HepG2 (cell line): ENCODE measurements around the gene SLC13A5. TPM values are rescaled to one million over a fixed set of nuclear protein-coding genes. Genes with fewer than 3 reads are reported as not detected.

Source experiments
- ATAC-seq: fragments of 200-7000 bp; cut with Tn5 transposase; 3 replicates; pipeline ENCODE4 v1.9.1; 2020; ENCODE audit warnings: mild to moderate bottlenecking, moderate library complexity
- BruUV-seq: library from RNA; stranded (reverse); fragments of 400-500 nt; replicated peaks from 2 replicates; lab custom pipeline; 2021; lab: Mats Ljungman, UMichigan
- CTCF ChIA-PET: fragments of 300-600 bp; formaldehyde crosslinking; extraction: SDS; loops from one replicate; lab custom pipeline; 2021; ENCODE audit warnings: low total read pairs, inconsistent platforms, low intra/inter-chr PET ratio; lab: Yijun Ruan, JAX
- POLR2A ChIA-PET: fragments of 350-600 bp; sonication (Branson Sonifier 250); formaldehyde crosslinking; loops from one replicate; lab custom pipeline; 2020; ENCODE audit warnings: antibody characterized with exemption, inconsistent platforms; lab: Yijun Ruan, JAX
- DNase-seq: peaks from one replicate; pipeline ENCODE4 v3.0.0-alpha.2; 2015; ENCODE audit warnings: low spot score
- FAIRE-seq: peaks from 3 replicates; lab custom pipeline; 2011; peaks lifted over from hg19 to GRCh38; lab: Jason Lieb, UNC
- H2AFZ ChIP-seq: one replicate; pipeline ENCODE4 v1.6.1; 2011; ENCODE audit warnings: low read length, inconsistent platforms
- H3K27ac ChIP-seq: fragments of 300-600 bp; 3 replicates; pipeline ENCODE4 v1.8.0; 2011; ENCODE audit warnings: mixed run types, mild to moderate bottlenecking, mixed read lengths, low read length, inconsistent platforms; ENCODE audit not compliant: insufficient read depth; ENCODE audit errors: extremely low read length
- H3K27me3 ChIP-seq, 2 experiments: fragments of 200-600 bp in 1 of 2; 2 replicates in 1 of 2; 3 replicates in 1 of 2; pipeline versions ENCODE4 v1.6.0 to v1.8.0; 2011; ENCODE audit warnings: low read length in 2 of 2, mild to moderate bottlenecking in 2 of 2, moderate library complexity in 2 of 2, inconsistent platforms in 1 of 2; ENCODE audit not compliant: insufficient read depth in 2 of 2, control insufficient read depth in 1 of 2
- H3K36me3 ChIP-seq, 2 experiments: fragments of 200-600 bp in 1 of 2; replicated peaks in 1 of 2; 2 replicates in 1 of 2; 3 replicates in 1 of 2; pipeline versions ENCODE4 v1.5.1 to v1.8.0; 2011; ENCODE audit warnings: low read length in 2 of 2, inconsistent platforms in 1 of 2; ENCODE audit not compliant: insufficient read depth in 2 of 2, control insufficient read depth in 1 of 2
- H3K4me1 ChIP-seq: 2 replicates; pipeline ENCODE4 v1.5.1; 2012; ENCODE audit warnings: low read length, inconsistent platforms; ENCODE audit not compliant: insufficient read depth
- H3K4me2 ChIP-seq: 2 replicates; pipeline ENCODE4 v1.6.0; 2011; ENCODE audit warnings: low read depth, low read length, inconsistent platforms
- H3K4me3 ChIP-seq, 3 experiments: fragments of 200-600 bp in 1 of 3; sonication (generic), shearing (Covaris generic) in 1 of 3; replicated peaks in 1 of 3; 2 replicates each; pipeline ENCODE4 v1.5.1; 2011 to 2016; ENCODE audit warnings: low read length in 3 of 3, inconsistent platforms in 2 of 3, low read depth in 2 of 3, mild to moderate bottlenecking in 2 of 3, control low read depth in 1 of 3, mixed read lengths in 1 of 3; ENCODE audit not compliant: insufficient read depth in 1 of 3
- H3K79me2 ChIP-seq: one replicate; pipeline ENCODE4 v1.6.1; 2011; ENCODE audit warnings: low read length, inconsistent platforms; ENCODE audit not compliant: insufficient read depth
- H3K9ac ChIP-seq: 2 replicates; pipeline ENCODE4 v1.6.0; 2011; ENCODE audit warnings: mild to moderate bottlenecking, low read depth, low read length, inconsistent platforms; ENCODE audit not compliant: insufficient read depth
- H3K9me3 ChIP-seq: 2 replicates; pipeline ENCODE4 v1.5.1; 2012; ENCODE audit warnings: mild to moderate bottlenecking, low read length
- H4K20me1 ChIP-seq: 2 replicates; pipeline ENCODE4 v1.6.0; 2011; ENCODE audit warnings: inconsistent platforms, mild to moderate bottlenecking, low read length, moderate library complexity; ENCODE audit not compliant: insufficient read depth
- ATF3 ChIP-seq: sonication (generic); formaldehyde crosslinking; IDR thresholded peaks from 2 replicates; pipeline ENCODE4 v1.4.0; 2020; ENCODE audit warnings: missing genetic modification reagents
- BCL3 ChIP-seq: sonication (generic); formaldehyde crosslinking; IDR thresholded peaks from 2 replicates; pipeline ENCODE4 v1.5.1; 2020; ENCODE audit warnings: mild to moderate bottlenecking, missing genetic modification reagents, moderate library complexity
- BCLAF1 ChIP-seq: fragments of 450-650 bp; IDR thresholded peaks from 2 replicates; pipeline ENCODE4 v1.6.1; 2017; ENCODE audit warnings: mild to moderate bottlenecking
- HDAC1 ChIP-seq: sonication (generic); formaldehyde crosslinking; IDR thresholded peaks from 2 replicates; pipeline ENCODE4 v1.5.1; 2020; ENCODE audit warnings: mild to moderate bottlenecking, missing genetic modification reagents
- HNF4G ChIP-seq, 2 experiments: sonication (generic) in 1 of 2; formaldehyde crosslinking in 1 of 2; IDR thresholded peaks; 2 replicates each; pipeline versions ENCODE4 v1.4.0 to v1.6.1; 2011 to 2020; ENCODE audit warnings: borderline replicate concordance in 2 of 2, low read depth in 2 of 2, mild to moderate bottlenecking in 2 of 2, low read length in 1 of 2, missing genetic modification reagents in 1 of 2, moderate library complexity in 1 of 2
- RFXANK ChIP-seq: IDR thresholded peaks from 2 replicates; pipeline ENCODE4 v1.6.1; 2016
- SSRP1 ChIP-seq: IDR thresholded peaks from 2 replicates; pipeline ENCODE4 v1.6.1; 2016; ENCODE audit warnings: control low read depth
- ZNF230 ChIP-seq: sonication (generic); formaldehyde crosslinking; IDR thresholded peaks from 2 replicates; pipeline ENCODE4 v1.4.0; 2020; ENCODE audit warnings: mild to moderate bottlenecking, missing genetic modification reagents
- ZNF234 ChIP-seq: sonication (generic); formaldehyde crosslinking; conservative IDR thresholded peaks from 2 replicates; pipeline ENCODE4 v1.5.1; 2020; ENCODE audit warnings: mild to moderate bottlenecking, missing genetic modification reagents
- ZNF253 ChIP-seq: sonication (generic); formaldehyde crosslinking; IDR thresholded peaks from 2 replicates; pipeline ENCODE4 v1.8.0; 2022; ENCODE audit warnings: mild to moderate bottlenecking, missing genetic modification reagents, borderline replicate concordance
- ZNF274 ChIP-seq: sonication (generic); formaldehyde crosslinking; IDR thresholded peaks from 2 replicates; pipeline ENCODE4 v1.5.1; 2020; ENCODE audit warnings: mild to moderate bottlenecking, missing genetic modification reagents
- ZNF672 ChIP-seq: sonication (generic); formaldehyde crosslinking; IDR thresholded peaks from 2 replicates; pipeline ENCODE4 v1.8.1; 2022; ENCODE audit warnings: missing genetic modification reagents
- ZNF839 ChIP-seq: sonication (generic); formaldehyde crosslinking; IDR thresholded peaks from 2 replicates; pipeline ENCODE4 v1.4.0; 2020; ENCODE audit warnings: missing genetic modification reagents, mild to moderate bottlenecking, borderline replicate concordance
- WGBS: methylation state at CpG from one replicate; pipeline ENCODE4 v1.1.6; 2017; ENCODE audit warnings: low lambda C conversion rate; 5-methylcytosine and 5-hydroxymethylcytosine counted together
- in situ Hi-C: cut with HindIII; loops from 2 replicates; pipeline ENCODE4 v1.10.0; 2017; ENCODE audit warnings: low pct_unique_long_range_greater_than_20kb; ENCODE audit not compliant: extremely low pct_ligation_motif_present
- intact Hi-C: fragments of 100-400 bp; cut with micrococcal nuclease; formaldehyde crosslinking; loops from one replicate; pipeline ENCODE4 v1.10.0; 2022; ENCODE audit not compliant: unreplicated experiment
- polyA plus RNA-seq, 8 experiments: library from polyadenylated mRNA; depleted of rRNA in 3 of 8; stranded (reverse) in 7 of 8; unstranded in 1 of 8; fragments of >200 nt; fragmentation: Illumina TruSeq in 4 of 8; extraction: Trizol in 4 of 8; gene quantifications; 2 replicates each; pipeline versions ENCODE4 v1.2.1 to v1.2.3, GENCODE V29; 2011 to 2016; ENCODE audit warnings: low read depth in 4 of 8, missing spikeins in 1 of 8, mixed read lengths in 1 of 8; ENCODE audit not compliant: insufficient read depth in 1 of 8
- total RNA-seq, 5 experiments: library from RNA; depleted of rRNA; stranded (reverse); fragments of >200 nt; fragmentation: Illumina TruSeq; extraction: Trizol; gene quantifications; 2 replicates each; pipeline ENCODE4 v1.2.3, GENCODE V29; 2016; ENCODE audit warnings: low read depth in 1 of 5

SLC13A5 gene
- total and polyA plus RNA-seq, 2 of the 13 experiments (the other 11 are each of a cell fraction or from before 2014, with no cell fraction given) = 42.8 to 310 TPM

- no TSS peak for BruUV-seq
- FAIRE-seq (no peak), ATAC-seq (no peak), DNase-seq (no peak)
- no peak overlapping the region for H3K4me2 ChIP-seq
- no peak overlapping the region for H2AFZ ChIP-seq
- H3K36me3 ChIP-seq = no peaks in the 10 kb centered on the region
- ChIA-PET CTCF (no interaction called here), POLR2A (interaction anchor here (1.0 to 1.3 kb wide), 3 partner anchors 16 to 52 kb away, joined by 3 to 4 read pairs (median 4); partner anchors contain the start of gene SLC13A5)
- no peak overlapping the region for H3K27ac ChIP-seq
- TF ChIP-seq RFXANK (CRISPR knock-in tag) = no peak
- no peak for TF ChIP-seq SSRP1
- intact Hi-C loops = loop anchor here (5.0 kb wide), 1 partner anchor 346 kb away; no protein-coding TSS in a partner anchor
- peaks cover 4% of the 10 kb centered on the region for H3K4me1 ChIP-seq
- no peak overlapping the region for H3K4me3 ChIP-seq
- H3K9ac ChIP-seq = no peak overlapping the region
- H3K9me3 ChIP-seq = no peaks in the 10 kb centered on the region
- H3K79me2 ChIP-seq = no peaks in the 10 kb centered on the region
- in situ Hi-C loops = loop anchor here (10.0 kb wide), 2 partner anchors 174 to 354 kb away; partner anchors contain the start of genes RNASEK and TEKT1
- H4K20me1 ChIP-seq = no peaks in the 10 kb centered on the region
- no peaks in the 10 kb centered on the region for H3K27me3 ChIP-seq
- WGBS = 51% methylated on average over 8 of the region's 11 CpGs
Measured at GRCh38 chr17:6660805-6661463, 52.2 kb downstream of the SLC13A5 start.

- Histone ChIP-seq H3K36me3 (no peaks in the 10 kb centered on the region), H3K4me3 (no peak overlapping the region), H3K27me3 (no peaks in the 10 kb centered on the region), H3K79me2 (no peaks in the 10 kb centered on the region), H3K9me3 (no peaks in the 10 kb centered on the region), H3K9ac (no peak overlapping the region), H3K4me1 (peaks cover 3% of the 10 kb centered on the region; the same call in 1 of the 2 replicates), H2AFZ (no peak overlapping the region), H4K20me1 (0 out of 2 replicates have a peak, but pooled peaks cover under 1% of the 10 kb centered on the region), H3K4me2 (no peak overlapping the region), H3K27ac (no peak overlapping the region)
- WGBS = 89% methylated on average over 9 of the region's 9 CpGs
- no TSS peak for BruUV-seq
- ChIA-PET POLR2A (no interaction called here), CTCF (no interaction called here)
- in situ Hi-C loops (loop anchor here (10.0 kb wide), 2 partner anchors 175 to 355 kb away; partner anchors contain the start of genes RNASEK and TEKT1), intact Hi-C loops (loop anchor here (5.0 kb wide), 1 partner anchor 347 kb away; no protein-coding TSS in a partner anchor)
- ATAC-seq = no peak
- no peak for DNase-seq
- FAIRE-seq = no peak
- no peak for TF ChIP-seq ZNF839 (CRISPR knock-in tag)
- no peak for TF ChIP-seq ZNF274 (CRISPR knock-in tag)
- TF ChIP-seq ZNF253 = no peak
- no peak for TF ChIP-seq BCL3 (CRISPR knock-in tag)
- no peak for TF ChIP-seq BCLAF1
- no peak for TF ChIP-seq HNF4G (IDR thresholded peaks at IDR 0.05; ENCODE audit: borderline replicate concordance, low read depth, low read length)
- TF ChIP-seq HNF4G (CRISPR knock-in tag; IDR thresholded peaks at IDR 0.05; ENCODE audit: borderline replicate concordance, low read depth) = no peak
- no peak for TF ChIP-seq ATF3 (CRISPR knock-in tag)
- no peak for TF ChIP-seq HDAC1 (CRISPR knock-in tag)
- TF ChIP-seq ZNF672 (CRISPR knock-in tag) = no peak
- TF ChIP-seq ZNF234 (CRISPR knock-in tag) = no peak
- no peak for TF ChIP-seq ZNF230
Measured at GRCh38 chr17:6660101-6660500, 53.1 kb downstream of the SLC13A5 start.
